CD4-positive, alpha-beta T cell treated with Interferon alpha-2 for 1 hour (primary cell): ENCODE measurements around the gene GSAP.

Experiments used
- DNase-seq, 2 donors: peaks; one replicate each; pipeline ENCODE4 v3.0.0-alpha.2; 2020 to 2022

Gene GSAP

DNA sequence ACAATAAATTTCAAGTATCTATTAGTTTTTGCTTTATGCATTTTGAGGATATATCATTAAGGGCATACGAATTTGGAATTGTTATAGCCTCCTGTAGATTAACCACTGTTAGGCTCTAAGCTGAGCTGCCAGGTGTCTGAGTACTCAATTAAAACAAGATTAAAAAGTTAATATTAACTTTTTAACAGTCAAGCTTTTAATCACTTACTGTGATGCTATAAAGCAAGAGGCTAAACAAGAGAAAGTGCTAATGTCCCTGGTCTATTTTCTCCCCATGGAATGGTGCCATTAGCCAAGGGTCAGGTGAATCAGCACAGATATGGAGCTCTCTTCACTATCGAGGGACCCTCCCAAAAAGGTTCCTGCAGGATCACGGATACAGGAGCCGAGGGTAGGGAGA lies 9.7 kb downstream of the GSAP start:
- no peak for DNase-seq

DNA sequence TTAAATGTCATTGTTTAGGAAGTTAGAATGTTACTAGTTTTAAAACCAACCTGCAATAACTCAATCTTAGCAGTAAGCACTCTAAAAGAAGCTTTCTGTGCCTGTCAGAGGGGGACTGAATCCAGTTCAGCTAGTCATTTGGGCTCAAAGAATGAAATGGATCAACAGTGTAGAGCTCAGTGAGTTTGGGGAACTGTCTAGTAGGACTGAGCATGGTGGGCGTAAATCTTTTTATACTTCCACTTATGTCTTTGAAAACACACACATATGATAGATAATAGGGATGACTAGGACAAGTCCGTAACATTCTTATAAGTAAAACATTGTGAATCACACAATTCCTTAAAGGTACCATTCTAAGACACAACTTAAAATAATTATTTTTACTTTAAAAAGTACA lies 11.5 kb downstream of the GSAP start:
- DNase-seq: no peak

DNA sequence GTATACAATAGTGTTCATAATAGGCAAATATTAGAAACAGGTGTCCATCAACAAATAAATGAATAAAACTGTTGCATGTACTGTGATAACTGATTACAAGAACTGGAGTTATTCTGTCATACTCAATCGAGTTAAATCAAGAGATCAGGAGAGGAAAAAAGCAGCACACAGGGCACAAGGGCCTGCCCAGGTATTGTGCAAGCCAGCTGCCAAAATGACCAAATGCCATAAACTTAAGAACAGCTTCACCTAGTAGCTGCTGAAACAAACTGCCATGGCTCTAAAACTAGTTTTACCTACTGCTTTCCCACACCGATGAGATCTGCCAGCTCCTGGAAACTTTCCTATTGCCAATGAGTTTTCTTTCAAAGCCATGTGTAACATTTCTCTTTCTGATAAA lies 12.2 kb downstream of the GSAP start:
- DNase-seq: no peak

DNA sequence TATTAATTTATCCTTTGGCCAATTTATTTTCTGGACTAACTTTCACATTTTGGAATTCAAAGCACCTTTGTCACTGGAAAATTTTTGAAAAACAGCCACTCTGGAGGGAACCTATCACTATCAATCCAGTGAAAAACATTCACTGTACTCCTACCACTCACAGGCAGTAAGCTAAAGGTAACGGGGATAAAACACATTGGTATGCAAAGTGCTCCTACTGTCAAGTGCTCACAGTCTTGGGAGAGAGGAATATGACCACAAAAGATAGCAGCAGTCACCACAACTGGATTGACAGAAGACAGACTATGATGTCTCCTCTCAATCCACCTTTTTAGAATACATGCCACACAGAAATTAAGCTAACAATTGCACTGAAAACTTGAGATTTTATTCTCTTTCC lies 13.3 kb downstream of the GSAP start:
- no peak for DNase-seq

DNA sequence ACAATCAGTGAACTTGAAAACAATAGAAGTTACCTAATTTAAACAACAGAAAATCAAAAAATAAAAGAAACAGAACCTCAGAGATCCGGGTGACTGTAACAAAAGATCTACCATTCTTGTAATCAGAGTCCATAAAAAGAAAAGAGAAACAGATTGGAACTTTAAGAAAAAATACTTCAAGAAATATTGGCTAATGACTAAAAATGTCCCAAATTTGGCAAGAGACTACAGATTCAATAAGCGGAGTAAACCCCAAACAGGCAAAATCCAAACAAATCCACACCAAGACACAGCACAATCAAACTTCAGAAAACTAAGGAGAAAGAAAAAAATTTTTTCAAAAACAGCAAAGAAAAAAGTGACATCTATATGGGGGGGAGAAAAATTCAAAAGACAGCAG lies 15.1 kb downstream of the GSAP start:
- DNase-seq: no peak

DNA sequence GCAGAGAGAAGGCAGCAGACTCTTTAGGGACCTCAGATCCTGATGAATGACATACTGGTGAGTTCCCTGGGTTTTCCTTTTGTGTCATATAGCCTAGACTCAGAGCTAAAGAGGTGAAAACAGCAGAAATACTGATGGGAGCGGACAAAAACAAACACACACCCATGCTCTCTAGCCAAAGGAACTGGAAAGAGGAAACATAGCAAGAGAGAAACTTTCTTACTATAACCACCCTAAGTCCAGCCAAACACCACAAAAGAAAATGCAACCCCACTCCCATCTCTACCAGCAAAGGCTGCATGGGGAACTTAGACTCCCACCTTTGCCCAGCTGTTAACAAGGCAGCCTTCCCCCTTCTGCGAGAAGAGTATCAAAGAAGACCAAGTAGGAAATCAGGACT lies 16.3 kb downstream of the GSAP start:
- DNase-seq: no peak

DNA sequence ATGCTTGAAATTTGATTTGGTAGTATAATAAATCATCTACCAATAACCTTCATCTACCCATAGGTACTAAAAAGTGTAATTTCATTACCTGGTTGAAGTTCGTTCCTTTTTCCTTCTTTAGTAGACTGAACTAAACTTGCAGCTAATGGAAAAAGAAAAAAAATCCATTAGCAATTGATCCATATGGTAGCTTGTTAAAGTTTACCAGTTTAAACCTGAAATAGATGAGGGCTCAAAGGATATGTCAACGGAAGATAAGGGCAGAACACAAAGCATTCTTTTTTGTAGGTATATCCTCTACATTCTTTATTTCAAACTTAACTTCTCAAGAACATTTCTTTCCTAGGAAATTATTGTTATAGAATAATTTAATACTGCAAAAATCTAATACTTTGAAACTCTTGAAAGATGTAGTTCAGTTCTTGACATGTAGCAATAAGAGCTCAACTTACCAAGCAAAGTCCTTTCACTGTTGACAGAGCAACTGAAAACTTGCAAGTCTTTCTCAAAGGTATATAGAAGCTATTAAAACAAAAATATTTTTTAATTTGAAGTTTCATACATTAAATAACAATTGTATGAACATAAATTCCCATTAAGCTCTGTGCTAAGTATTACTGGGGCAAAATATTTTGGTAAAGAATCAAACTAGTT lies 19.1 kb downstream of the GSAP start:
- DNase-seq: no peak

DNA sequence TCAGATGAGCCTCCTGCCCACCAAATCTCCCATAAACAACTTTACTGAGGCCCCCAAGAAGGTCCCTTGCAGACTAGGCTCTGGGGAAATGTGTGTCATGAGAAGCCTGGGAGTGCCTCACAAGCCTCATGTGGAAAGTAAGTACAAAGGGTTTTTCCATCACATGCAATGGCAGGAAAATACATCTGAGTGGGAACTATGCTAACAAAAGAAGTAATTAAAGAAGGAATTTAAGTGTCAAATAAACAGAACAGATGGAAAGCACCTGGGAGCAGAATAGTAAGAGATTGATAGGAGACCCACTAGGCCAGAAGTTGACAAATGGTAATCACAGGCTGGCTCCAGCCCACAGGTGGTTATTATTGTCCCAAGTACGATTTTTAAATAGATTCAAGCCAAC lies 20.5 kb downstream of the GSAP start:
- no peak for DNase-seq

DNA sequence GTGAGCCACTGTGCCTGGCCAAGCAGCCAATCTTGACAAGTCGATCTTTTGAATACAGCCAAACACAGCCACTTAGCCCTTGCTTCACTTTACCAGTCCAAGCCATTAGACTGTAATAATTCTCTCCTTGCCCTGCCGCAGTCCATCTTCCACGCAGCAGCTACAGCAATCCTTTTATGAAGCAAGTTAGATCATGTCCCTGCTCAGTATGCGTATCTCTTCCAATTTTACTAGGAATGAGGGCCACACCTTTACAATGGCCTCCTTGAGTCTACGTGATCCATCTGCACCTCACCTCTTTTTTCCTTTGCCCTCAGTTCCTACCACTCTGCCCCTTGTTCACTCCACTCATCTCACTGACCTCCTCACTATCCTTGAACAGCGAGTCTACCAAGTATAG lies 22.2 kb downstream of the GSAP start:
- no peak for DNase-seq

DNA sequence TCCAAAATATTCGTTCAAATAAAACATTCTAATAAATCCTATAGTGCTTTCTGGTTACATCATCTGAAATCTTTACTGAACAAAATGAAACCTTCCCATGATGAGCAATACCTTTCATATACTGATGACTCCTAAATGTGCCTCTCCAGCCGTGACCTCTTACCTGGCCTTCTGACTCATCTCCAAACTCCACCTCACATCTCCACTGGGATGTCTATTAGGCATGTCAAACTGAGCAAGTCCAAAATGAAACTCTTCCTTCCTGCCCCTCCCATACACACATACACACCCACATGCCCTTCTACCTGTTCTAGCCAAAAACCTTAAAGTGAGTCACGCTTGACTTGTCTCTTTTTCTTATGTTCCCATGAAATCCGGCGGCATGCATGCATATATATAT lies 22.9 kb downstream of the GSAP start:
- no peak for DNase-seq

DNA sequence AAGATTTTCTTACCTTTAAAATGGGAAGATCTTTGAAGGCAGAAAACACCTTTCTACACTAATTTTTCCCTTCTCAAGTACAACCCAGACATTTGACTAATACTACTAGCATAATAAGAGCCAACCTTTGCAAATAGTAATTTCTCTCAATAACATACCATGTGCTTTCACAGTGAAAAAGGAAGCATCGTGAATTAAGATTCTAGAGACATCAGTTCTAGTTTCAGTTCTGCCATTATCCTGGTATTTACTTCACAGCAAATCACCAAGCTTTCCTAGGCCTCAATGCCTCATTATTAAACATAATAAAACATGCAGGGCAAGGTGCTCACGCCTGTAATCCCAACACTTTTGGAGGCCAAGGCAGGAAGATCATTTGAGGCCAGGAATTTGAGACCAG lies 24.9 kb downstream of the GSAP start:
- DNase-seq: no peak

DNA sequence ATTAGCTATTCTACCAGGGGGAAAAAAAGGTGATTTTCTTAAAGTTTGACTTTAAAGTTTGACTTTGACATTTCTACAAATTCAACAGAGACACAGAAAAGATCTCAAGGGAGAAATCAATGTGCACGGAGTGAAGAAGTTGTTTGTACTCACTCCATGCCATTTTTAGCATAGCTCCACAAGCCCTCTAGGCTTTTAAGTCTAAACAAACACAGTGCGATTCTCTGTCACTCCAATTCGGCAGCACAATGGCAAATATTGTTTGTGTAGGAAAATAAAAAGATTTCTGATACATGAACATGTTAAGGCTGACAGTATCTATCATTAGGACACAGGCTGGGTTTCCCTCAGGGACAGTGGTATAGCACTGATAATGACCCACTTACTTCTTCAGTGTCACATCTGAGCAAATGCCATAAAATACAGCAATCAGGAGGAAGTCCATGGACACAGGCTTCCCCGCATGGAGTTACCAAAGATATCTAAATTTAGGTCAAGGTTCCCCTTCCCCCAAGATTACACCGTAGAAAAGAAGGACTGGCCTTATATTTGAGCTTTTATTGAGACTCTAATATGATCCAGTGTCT lies 28.0 kb downstream of the GSAP start:
- no peak for DNase-seq

DNA sequence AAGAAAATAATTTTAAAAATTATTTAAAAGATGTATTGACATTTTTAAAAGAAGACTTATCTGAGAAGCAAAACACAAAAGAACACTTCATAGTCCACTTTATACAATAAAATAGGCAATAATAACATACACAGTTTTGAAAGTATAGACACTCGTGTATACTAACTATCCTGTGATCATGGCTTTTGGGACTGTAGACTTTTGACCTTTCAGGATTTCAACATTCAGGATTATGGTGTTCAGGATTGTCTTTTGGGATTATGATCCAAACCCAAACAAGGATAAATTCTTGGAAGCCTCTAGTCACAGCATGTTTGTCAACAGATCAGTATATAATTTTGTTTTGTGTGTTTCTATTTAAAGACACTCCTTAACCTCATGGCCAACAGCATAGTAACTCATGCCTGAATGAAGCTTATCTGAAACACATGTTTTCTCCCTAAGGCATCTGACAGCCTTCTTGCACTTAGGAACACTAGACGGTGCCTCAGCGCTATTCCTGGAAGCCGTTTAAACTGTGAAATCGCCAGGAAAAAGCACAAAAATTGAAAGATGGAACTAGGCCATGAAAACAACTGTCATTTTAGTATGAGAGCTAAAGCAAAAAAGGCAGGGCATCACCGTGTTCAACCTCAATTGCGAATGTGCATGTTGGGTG lies 29.9 kb downstream of the GSAP start:
- DNase-seq: no peak

DNA sequence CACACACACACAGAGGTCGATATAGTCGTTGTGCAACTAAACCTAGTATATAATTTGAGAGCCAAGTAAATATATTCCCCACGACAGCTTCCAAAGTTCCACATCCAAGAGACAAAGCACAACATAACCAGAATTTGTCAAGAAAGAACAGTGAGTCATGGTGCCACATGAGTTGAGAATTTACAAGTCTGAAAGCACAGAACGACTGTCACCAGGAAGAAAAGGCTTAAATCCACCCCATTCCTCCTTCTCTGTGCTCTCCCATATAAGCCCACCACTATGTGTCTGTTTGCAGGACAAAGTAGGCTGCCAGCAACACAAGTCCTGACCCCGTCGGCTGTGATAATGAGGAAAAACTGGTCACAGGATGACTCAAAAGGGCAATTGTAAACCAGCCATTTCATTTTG lies 32.8 kb downstream of the GSAP start:
- no peak for DNase-seq

DNA sequence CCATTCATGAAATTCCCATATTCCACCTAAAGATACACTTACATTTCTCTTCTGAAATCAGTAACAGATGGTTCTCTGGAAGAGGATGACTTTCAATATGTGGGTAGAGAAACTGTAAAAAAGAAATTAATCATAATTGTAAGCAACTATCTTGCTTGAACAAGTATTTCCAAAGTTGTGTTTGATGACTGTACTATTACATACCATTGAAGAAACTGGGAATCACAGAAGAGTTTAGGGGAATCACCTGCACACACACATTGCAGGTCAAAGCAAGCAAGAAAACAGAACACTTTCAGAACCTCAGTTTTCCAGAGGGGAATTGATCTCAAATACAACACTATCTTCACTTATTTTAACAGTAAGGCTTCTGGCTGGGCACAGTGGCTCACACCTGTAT lies 33.6 kb downstream of the GSAP start:
- DNase-seq: no peak

DNA sequence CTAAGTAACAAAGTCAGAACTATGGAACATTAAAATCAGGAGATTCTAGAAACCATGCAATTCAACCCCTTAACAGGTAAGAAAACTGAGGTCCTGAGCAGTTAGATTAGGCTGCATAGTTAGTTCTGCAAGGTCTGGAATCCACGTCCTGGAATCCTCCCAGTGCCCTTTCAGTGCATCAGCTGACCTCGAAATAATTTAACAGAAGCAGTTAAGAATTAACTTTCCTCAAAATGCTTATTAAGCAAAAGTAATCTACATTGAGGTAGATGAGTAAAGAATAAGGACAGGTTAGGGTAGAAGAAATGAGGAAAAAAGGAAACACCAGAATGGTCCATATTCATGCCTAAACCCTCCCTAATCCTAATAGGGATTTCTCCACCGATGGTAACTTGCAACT lies 37.6 kb downstream of the GSAP start:
- DNase-seq: no peak

DNA sequence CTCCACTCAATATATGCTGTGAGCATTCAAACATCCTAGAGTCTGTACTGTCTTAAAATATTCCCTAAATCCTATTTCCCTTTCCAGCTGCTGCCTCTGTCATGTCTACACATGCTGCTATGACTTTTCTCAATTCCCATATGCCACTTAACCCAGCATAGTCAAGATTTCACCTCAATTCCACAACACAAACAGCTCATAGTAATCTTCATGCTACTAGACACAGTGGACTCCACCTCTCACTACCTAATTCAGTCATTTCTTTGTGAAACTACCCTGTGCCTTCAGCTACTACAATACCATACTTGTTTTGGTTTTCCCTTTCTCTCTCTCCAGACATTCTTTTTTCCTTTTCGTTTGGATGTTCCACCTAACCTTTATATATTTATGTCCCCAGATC lies 45.5 kb downstream of the GSAP start:
- DNase-seq: no peak

DNA sequence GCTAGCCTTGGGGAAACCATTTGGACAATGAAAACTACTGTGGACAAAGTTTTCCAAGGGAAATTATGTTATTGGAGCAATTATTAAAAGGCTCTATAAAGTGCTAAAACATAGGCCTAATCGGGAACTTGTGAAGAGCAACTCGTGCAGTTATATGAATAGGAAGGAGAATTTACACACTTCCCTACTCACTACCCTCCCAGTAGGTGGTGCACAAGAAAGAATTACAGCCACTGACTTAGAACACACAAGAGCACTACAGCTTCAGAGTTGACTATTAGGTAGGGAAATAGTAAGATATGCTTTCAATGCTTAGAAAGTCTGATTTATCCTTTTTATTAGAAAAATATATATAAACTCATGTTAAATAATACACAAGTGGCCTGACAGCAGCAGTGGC lies 47.2 kb downstream of the GSAP start:
- no peak for DNase-seq

DNA sequence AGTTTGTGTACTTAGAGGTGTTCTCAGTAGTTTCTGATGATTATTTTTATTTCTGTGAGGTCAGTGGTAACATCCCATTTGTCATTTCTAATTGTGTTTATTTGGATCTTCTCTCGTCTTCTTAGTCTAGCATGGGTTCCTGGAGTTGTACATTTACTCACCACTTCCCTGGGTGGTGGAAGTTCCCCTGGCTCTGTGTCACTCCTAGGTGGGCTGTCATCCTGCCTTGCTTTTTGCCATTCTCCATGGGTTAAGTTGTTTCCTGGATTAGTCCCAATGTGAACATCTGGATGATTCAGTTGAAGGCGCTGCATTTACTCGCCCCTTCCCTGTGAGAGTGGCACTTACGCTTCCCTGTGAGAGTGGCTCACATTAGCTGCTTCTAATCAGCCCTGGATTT lies 48.2 kb downstream of the GSAP start:
- DNase-seq: no peak

DNA sequence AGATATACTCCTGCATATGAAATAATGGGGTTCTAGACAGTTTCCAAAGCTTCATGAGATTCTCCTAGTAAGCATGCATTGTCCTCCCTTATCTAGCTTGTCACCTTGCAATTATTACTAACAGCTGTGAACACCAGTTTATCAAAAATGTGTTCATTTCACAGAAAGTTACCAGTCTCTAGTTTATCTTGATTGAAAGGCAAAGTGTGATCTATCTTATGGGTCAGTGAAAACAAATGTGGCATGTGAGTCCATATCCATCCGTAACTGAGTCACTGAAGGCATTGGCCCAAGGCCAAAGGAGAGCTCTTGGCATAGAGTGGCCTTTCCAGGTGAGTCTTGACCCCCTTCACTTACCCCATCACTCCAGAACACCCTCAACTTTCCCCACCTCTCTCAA lies 53.2 kb downstream of the GSAP start:
- DNase-seq: no peak

DNA sequence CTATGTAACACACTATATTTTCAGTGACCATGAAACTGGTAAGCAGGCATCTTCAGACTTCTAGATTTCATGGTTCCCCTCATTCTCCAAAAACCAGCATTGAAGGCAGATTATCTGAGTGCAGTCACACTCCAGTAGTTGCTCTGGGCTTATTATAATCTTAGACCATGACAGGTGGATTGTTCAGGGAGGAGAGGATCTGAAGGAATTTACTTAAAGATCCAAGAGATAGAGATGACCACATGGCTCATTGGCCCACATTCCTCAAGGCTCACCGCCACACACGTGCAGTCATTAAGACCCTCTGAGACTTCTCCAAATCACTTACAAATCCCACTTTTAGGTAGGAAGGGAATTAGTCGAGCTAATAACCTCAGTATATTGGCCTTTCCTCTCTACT lies 55.2 kb downstream of the GSAP start:
- no peak for DNase-seq

DNA sequence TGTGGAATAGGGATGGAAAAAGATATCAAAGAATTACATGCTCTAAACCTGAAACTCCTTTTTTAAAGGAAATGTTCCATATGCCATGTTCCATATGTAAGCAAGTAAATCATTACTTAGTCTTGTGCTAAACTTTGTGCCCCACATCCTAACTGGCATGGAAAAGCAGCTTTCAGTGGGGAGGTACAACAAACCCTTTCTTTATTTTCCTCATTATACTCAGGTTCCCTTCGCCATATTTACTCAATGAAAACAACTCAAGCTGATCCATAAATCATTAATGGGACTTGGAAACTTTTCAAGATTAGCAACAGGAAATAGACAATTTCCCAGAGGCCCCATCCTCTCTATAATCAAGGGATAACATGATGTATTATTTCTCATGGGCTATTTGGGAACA lies 56.0 kb downstream of the GSAP start:
- no peak for DNase-seq

DNA sequence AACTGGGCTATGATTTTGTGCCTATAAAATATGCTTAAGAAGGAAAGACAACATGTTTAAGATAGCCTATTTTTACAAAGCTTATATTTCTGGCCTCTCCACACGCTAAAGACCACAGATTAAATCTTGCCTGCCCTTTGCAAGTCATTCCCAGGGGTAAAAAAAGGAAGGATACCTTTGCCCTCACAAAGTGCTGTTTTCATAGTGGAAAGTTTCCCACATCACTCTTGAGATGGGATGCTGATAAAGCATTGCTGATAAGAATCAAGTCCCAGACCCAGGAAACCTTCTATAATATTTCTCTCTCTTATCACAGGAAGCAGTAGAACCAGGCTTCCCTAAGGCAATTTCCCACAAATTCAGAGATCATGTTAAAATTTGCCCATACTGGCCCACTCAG lies 56.5 kb downstream of the GSAP start:
- no peak for DNase-seq

DNA sequence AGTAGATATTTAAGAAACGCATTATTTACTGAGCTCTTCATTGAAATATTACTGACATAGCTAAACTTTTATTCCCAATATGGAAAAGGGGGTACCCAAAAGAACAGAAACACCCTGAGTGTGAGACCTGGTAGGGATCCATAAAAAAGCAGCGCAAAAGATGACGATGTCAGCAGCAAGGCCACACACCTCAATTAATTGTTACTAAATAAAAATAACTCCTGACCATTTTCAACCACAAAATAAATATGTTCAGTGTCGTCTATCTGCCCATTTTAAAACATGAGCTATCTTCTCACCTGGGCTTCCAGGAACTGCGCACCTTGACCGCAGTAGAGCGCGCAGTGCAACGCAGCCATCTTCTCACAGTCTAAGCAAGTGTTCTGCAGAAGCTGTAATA lies 61.2 kb downstream of the GSAP start:
- no peak for DNase-seq

DNA sequence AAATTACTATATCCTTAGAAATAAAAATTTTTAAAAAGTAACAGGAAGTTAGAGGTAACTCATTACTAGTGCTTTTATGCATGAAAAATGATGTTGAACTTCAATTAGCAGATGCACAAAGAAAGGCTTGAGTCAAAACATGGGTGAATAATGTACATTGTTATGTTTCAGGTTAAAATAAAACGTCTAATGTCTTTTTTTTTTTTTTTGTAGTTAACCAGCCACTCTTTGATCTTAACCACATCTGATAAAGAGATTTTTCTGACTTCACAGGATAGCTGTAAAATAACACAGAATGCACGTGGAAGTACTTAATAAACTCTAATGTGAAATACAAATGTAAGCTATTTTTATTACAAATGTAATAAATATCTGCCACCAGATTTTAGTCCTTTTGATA lies 61.7 kb downstream of the GSAP start:
- peak in 1 of 2 donors; percentile 53 for DNase-seq
